H1 (cell line): ENCODE results near the gene OTUD4. TPM values are rescaled to one million over a fixed set of nuclear protein-coding genes. Genes with fewer than 3 reads are reported as not detected.

ENCODE experiments used
- CTCF ChIA-PET: fragments of 300-600 bp; sonication (Branson Sonifier 250); formaldehyde crosslinking; loops from one replicate; lab custom pipeline; 2021; ENCODE audit not compliant: partially characterized antibody; lab: Charles Lee
- POLR2A ChIA-PET: fragments of 300-600 bp; sonication (Branson Sonifier 250); formaldehyde crosslinking; loops from one replicate; lab custom pipeline; 2021; ENCODE audit warnings: inconsistent platforms; ENCODE audit not compliant: partially characterized antibody; lab: Charles Lee
- DNase-seq, 2 experiments: peaks; one replicate each; pipeline versions ENCODE4 v3.0.0 to v3.0.0-alpha.2; 2010 to 2022; ENCODE audit warnings: low spot score in 2 of 2, low read depth in 1 of 2, mixed read lengths in 1 of 2
- FAIRE-seq: peaks from 2 replicates; lab custom pipeline; 2011; peaks lifted over from hg19 to GRCh38; lab: Jason Lieb, UNC
- H2AFZ ChIP-seq: 2 replicates; pipeline ENCODE4 v1.8.1; 2012; ENCODE audit warnings: low read length, inconsistent platforms
- H2AK5ac ChIP-seq: 2 replicates; pipeline ENCODE4 v1.6.1; 2013; ENCODE audit warnings: low read depth, low read length
- H2BK120ac ChIP-seq: replicated peaks from 2 replicates; pipeline ENCODE3; 2013; ENCODE audit warnings: low read depth, low read length, inconsistent platforms
- H2BK12ac ChIP-seq: 2 replicates; pipeline ENCODE4 v1.6.1; 2013; ENCODE audit warnings: low read depth, low read length
- H2BK15ac ChIP-seq: 2 replicates; pipeline ENCODE4 v1.6.1; 2013; ENCODE audit warnings: low read length
- H2BK20ac ChIP-seq: 2 replicates; pipeline ENCODE4 v1.6.1; 2013; ENCODE audit warnings: low read length
- H2BK5ac ChIP-seq: 2 replicates; pipeline ENCODE4 v1.6.1; 2013; ENCODE audit warnings: low read depth, low read length
- H3K14ac ChIP-seq: 2 replicates; pipeline ENCODE4 v1.6.1; 2013; ENCODE audit warnings: inconsistent platforms; ENCODE audit not compliant: insufficient read length
- H3K18ac ChIP-seq: 2 replicates; pipeline ENCODE4 v1.6.1; 2013; ENCODE audit warnings: low read length; ENCODE audit errors: extremely low read depth
- H3K23ac ChIP-seq: 2 replicates; pipeline ENCODE4 v1.6.1; 2013; ENCODE audit warnings: inconsistent platforms; ENCODE audit not compliant: insufficient read length
- H3K23me2 ChIP-seq: 2 replicates; pipeline ENCODE4 v1.6.1; 2013; ENCODE audit warnings: low read depth, low read length
- H3K27ac ChIP-seq: 2 replicates; pipeline ENCODE4 v1.6.1; 2011; ENCODE audit warnings: low read depth, low read length, inconsistent platforms
- H3K27me3 ChIP-seq, 4 experiments: replicated peaks in 1 of 4; 1 replicate in 1 of 4; 2 replicates in 3 of 4; pipeline versions ENCODE4 v1.6.1 to v1.8.1; 2011 to 2013; ENCODE audit warnings: low read length in 3 of 4, mild to moderate bottlenecking in 3 of 4, inconsistent platforms in 2 of 4, mixed read lengths in 2 of 4, moderate library complexity in 1 of 4; ENCODE audit not compliant: control insufficient read depth in 3 of 4, insufficient read depth in 3 of 4; ENCODE audit errors: extremely low read depth in 1 of 4
- H3K36me3 ChIP-seq, 4 experiments: 2 replicates each; pipeline versions ENCODE4 v1.6.1 to v1.8.1; 2011 to 2013; ENCODE audit warnings: mild to moderate bottlenecking in 4 of 4, low read length in 3 of 4, moderate library complexity in 2 of 4, control low read depth in 1 of 4, inconsistent platforms in 1 of 4; ENCODE audit not compliant: insufficient read depth in 4 of 4, control insufficient read depth in 2 of 4
- H3K4ac ChIP-seq: replicated peaks from 2 replicates; pipeline ENCODE3; 2013; ENCODE audit warnings: low read length, low read depth, mixed read lengths, inconsistent platforms; ENCODE audit not compliant: insufficient read length
- H3K4me1 ChIP-seq, 4 experiments: replicated peaks in 1 of 4; 1 replicate in 1 of 4; 2 replicates in 3 of 4; pipeline versions ENCODE4 v1.6.1 to v1.8.1; 2011 to 2013; ENCODE audit warnings: low read length in 3 of 4, inconsistent platforms in 2 of 4, mixed read lengths in 1 of 4; ENCODE audit not compliant: insufficient read depth in 4 of 4, control insufficient read depth in 3 of 4
- H3K4me2 ChIP-seq, 2 experiments: 2 replicates each; pipeline versions ENCODE4 v1.6.1 to v1.8.1; 2011 to 2013; ENCODE audit warnings: low read depth in 2 of 2, low read length in 2 of 2, control low read depth in 1 of 2, inconsistent platforms in 1 of 2, mild to moderate bottlenecking in 1 of 2; ENCODE audit not compliant: insufficient read depth in 1 of 2
- H3K4me3 ChIP-seq, 4 experiments: fragments of 200-600, 300-600 bp in 1 of 4; sonication (generic), shearing (Covaris generic), sonication (Bioruptor Twin) in 1 of 4; 2 replicates each; pipeline versions ENCODE4 v1.5.1 to v1.8.1; 2011 to 2016; ENCODE audit warnings: low read length in 4 of 4, low read depth in 3 of 4, control low read depth in 2 of 4, inconsistent platforms in 2 of 4, mild to moderate bottlenecking in 2 of 4, mixed read lengths in 1 of 4, moderate library complexity in 1 of 4; ENCODE audit not compliant: insufficient read depth in 2 of 4; ENCODE audit errors: extremely low read depth in 1 of 4
- H3K56ac ChIP-seq: replicated peaks from 2 replicates; pipeline ENCODE3; 2013; ENCODE audit warnings: low read depth, mild to moderate bottlenecking, mixed read lengths, low read length, inconsistent platforms; ENCODE audit not compliant: insufficient read length
- H3K79me1 ChIP-seq: 2 replicates; pipeline ENCODE4 v1.6.1; 2013; ENCODE audit warnings: low read depth, low read length, control low read depth
- H3K79me2 ChIP-seq, 2 experiments: 2 replicates each; pipeline versions ENCODE4 v1.6.1 to v1.8.1; 2012 to 2013; ENCODE audit warnings: low read length in 2 of 2, mild to moderate bottlenecking in 2 of 2, inconsistent platforms in 1 of 2; ENCODE audit not compliant: insufficient read depth in 2 of 2, control insufficient read depth in 1 of 2
- H3K9ac ChIP-seq, 4 experiments: replicated peaks in 1 of 4; 1 replicate in 1 of 4; 2 replicates in 3 of 4; pipeline versions ENCODE4 v1.6.1 to v1.8.1; 2011 to 2013; ENCODE audit warnings: low read depth in 3 of 4, low read length in 3 of 4, control low read depth in 2 of 4, mild to moderate bottlenecking in 2 of 4, moderate library complexity in 2 of 4, inconsistent platforms in 1 of 4; ENCODE audit errors: extremely low read depth in 1 of 4
- H3K9me3 ChIP-seq, 2 experiments: 2 replicates each; pipeline versions ENCODE4 v1.6.1 to v1.8.1; 2012 to 2013; ENCODE audit warnings: mild to moderate bottlenecking in 2 of 2, moderate library complexity in 2 of 2, control low read depth in 1 of 2, inconsistent platforms in 1 of 2, low read depth in 1 of 2, low read length in 1 of 2, mixed read lengths in 1 of 2; ENCODE audit not compliant: insufficient read depth in 2 of 2
- H4K20me1 ChIP-seq, 2 experiments: replicated peaks in 1 of 2; 2 replicates each; pipeline versions ENCODE3 to v1.8.1; 2011 to 2013; ENCODE audit warnings: inconsistent platforms in 2 of 2, low read length in 2 of 2, mild to moderate bottlenecking in 1 of 2; ENCODE audit not compliant: insufficient read depth in 2 of 2, control insufficient read depth in 1 of 2
- H4K5ac ChIP-seq: 2 replicates; pipeline ENCODE4 v1.6.1; 2013; ENCODE audit warnings: low read length, low read depth, mixed read lengths, inconsistent platforms; ENCODE audit not compliant: insufficient read length
- H4K8ac ChIP-seq: 2 replicates; pipeline ENCODE4 v1.8.0; 2013; ENCODE audit warnings: mild to moderate bottlenecking, moderate library complexity, low read length, inconsistent platforms; ENCODE audit not compliant: insufficient read depth; ENCODE audit errors: extremely low read depth
- H4K91ac ChIP-seq: replicated peaks from 2 replicates; pipeline ENCODE3; 2013; ENCODE audit warnings: low read length, mixed read lengths, inconsistent platforms; ENCODE audit not compliant: insufficient read length
- BCL11A ChIP-seq, 2 experiments: IDR thresholded peaks; one replicate each; pipeline ENCODE4 v1.6.1; 2011; ENCODE audit warnings: low read depth in 2 of 2, low read length in 2 of 2, mild to moderate bottlenecking in 2 of 2
- CBX8 ChIP-seq: fragments of 300-800, 300-1000 bp; sonication (generic); IDR thresholded peaks from 2 replicates; pipeline ENCODE4 v1.7.1; 2016; ENCODE audit warnings: low read depth, low read length, borderline replicate concordance
- MAFK ChIP-seq: IDR thresholded peaks from 2 replicates; pipeline ENCODE4 v1.6.1; 2012; ENCODE audit warnings: low read depth, mild to moderate bottlenecking, improper control_type of control experiment, low read length
- NRF1 ChIP-seq: IDR thresholded peaks from 2 replicates; pipeline ENCODE4 v1.6.1; 2011; ENCODE audit warnings: mild to moderate bottlenecking, low read depth, low read length, improper control_type of control experiment
- RNF2 ChIP-seq: fragments of 200-900, 300-1000 bp; sonication (generic); IDR thresholded peaks from 2 replicates; pipeline ENCODE4 v1.7.1; 2016; ENCODE audit warnings: borderline replicate concordance, low read depth, mild to moderate bottlenecking, antibody characterized with exemption, low read length; ENCODE audit not compliant: poor library complexity, severe bottlenecking; ENCODE audit errors: missing control alignments
- WGBS, 2 experiments: shearing (Covaris generic) in 1 of 2; methylation state at CpG; one replicate each; pipeline versions ENCODE4 v1.1.6 to v1.1.7; 2013 to 2015; ENCODE audit warnings: low lambda C conversion rate in 2 of 2, mixed read lengths in 2 of 2, inconsistent platforms in 1 of 2, low coverage in 1 of 2, missing lambda C conversion rate in 1 of 2; ENCODE audit not compliant: insufficient replicate concordance in 2 of 2, insufficient coverage in 1 of 2, insufficient read length in 1 of 2; ENCODE audit errors: extremely low coverage in 1 of 2, missing lambda C conversion rate in 1 of 2; 5-methylcytosine and 5-hydroxymethylcytosine counted together
- polyA plus RNA-seq, 7 experiments: library from polyadenylated mRNA; depleted of rRNA in 3 of 7; stranded (reverse) in 5 of 7; unstranded in 2 of 7; fragments of >200 nt in 5 of 7; fragments of 200-250 nt in 2 of 7; gene quantifications; 1 replicate in 5 of 7; 2 replicates in 1 of 7; 4 replicates in 1 of 7; pipeline versions ENCODE4 v1.2.1 to v1.2.3, GENCODE V29; 2011 to 2013; ENCODE audit warnings: missing spikeins in 2 of 7, mixed read lengths in 2 of 7
- total RNA-seq: library from RNA; stranded (reverse); fragmentation: NEBNext Ultra II Directional; extraction: Animal tissue kit (Norgen Biotek cat#: 25700); gene quantifications from 2 replicates; pipeline ENCODE4 v1.2.1, GENCODE V29; 2021
- TF ChIP-seq, protein P1 (sequence below): IDR thresholded peaks from 2 replicates; pipeline ENCODE4 v1.6.1; 2011; ENCODE audit warnings: low read depth, mild to moderate bottlenecking, low read length; ENCODE audit not compliant: insufficient read depth

The OTUD4 gene
- total and polyA plus RNA-seq, 2 of the 8 experiments (the other 6 are each of a cell fraction or from before 2014, with no cell fraction given): 17.4 to 57.0 TPM

DNA sequence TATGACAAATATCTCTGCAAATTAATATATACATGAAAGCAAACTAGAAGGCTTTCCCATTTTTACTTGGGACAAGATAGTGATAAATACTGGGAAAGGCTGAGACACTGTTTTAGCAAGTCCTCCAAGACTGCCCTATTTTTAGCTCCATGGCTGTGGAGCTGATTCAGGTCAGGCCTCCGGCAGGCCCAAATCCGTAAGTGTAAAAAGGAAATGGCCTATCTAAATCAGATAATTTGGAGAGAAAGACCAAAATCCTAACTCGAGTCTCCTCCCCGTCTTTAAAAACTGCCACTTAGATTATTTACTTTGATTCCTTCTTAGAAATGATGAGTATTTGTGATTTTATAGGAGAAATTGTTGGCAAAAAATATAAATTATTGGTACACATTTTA, 2.9 kb downstream of the OTUD4 start:
- H3K4me3 ChIP-seq: peak overlapping the region in 3 of 4 experiments; percentile 80 to 88 (median 82); a peak in 2 of 8 replicates
- H2AK5ac ChIP-seq: no peak overlapping the region
- POLR2A ChIA-PET: interaction anchor here (1.1 to 1.6 kb wide), 2 partner anchors 79 to 388 kb away, joined by 3 to 10 read pairs; partner anchors contain the start of genes ABCE1 and ANAPC10

More for the DNA sequence above, 2.9 kb downstream of the OTUD4 start:
- Histone ChIP-seq H3K79me2 (peaks cover 17 to 68% of the 10 kb centered on the region in 2 experiments), H3K23ac (no peak overlapping the region), H2BK20ac (no peak overlapping the region), H4K5ac (no peak overlapping the region), H3K56ac (no peak overlapping the region), H3K4ac (no peak overlapping the region), H2BK5ac (no peak overlapping the region), H3K9me3 (no peaks in the 10 kb centered on the region), H3K79me1 (no peaks in the 10 kb centered on the region), H3K36me3 (peaks cover 0 to 12% (median under 1%) of the 10 kb centered on the region in 4 experiments; a peak in 2 of 8 replicates), H3K9ac (no peak overlapping the region; a peak in 1 of 7 replicates), H3K18ac (no peak overlapping the region), H4K20me1 (peaks cover 4 to 7% of the 10 kb centered on the region in 2 experiments), H2BK120ac (no peak overlapping the region), H3K23me2 (peaks cover 12% of the 10 kb centered on the region), H3K4me2 (peak overlapping the region; percentile 87 to 97; a peak in 3 of 4 replicates), H4K8ac (no peak overlapping the region), H2AFZ (no peak overlapping the region), H2BK15ac (no peak overlapping the region), H3K14ac (no peak overlapping the region), H3K27me3 (no peaks in the 10 kb centered on the region), H2BK12ac (no peak overlapping the region), H4K91ac (no peak overlapping the region), H3K27ac (no peak overlapping the region), H3K4me1 (peaks cover 0 to 3% (median 1%) of the 10 kb centered on the region in 4 experiments; a peak in 4 of 7 replicates)
- FAIRE-seq (no peak), DNase-seq (no peak)
- TF ChIP-seq CBX8: no peak
- TF ChIP-seq NRF1: no peak
- TF ChIP-seq, protein P1, sequence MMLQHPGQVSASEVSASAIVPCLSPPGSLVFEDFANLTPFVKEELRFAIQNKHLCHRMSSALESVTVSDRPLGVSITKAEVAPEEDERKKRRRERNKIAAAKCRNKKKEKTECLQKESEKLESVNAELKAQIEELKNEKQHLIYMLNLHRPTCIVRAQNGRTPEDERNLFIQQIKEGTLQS: no peak
- no peak for TF ChIP-seq RNF2
- TF ChIP-seq BCL11A (IDR thresholded peaks at IDR 0.05; ENCODE audit: low read depth in 2 of 2, low read length in 2 of 2): no peak
- TF ChIP-seq MAFK: no peak
- WGBS, 2 experiments: 89% methylated on average over 4 of the region's 4 CpGs; no CpG with 5 or more reads in 1 of the 2 experiments
- CTCF ChIA-PET: interaction anchor here (1.3 to 1.6 kb wide), 2 partner anchors 13 to 28 kb away, joined by 4 to 5 read pairs; no protein-coding TSS in a partner anchor
